GM12873 (cell line): ENCODE results near the gene ABHD3.

Experiments
- CTCF ChIP-seq: IDR thresholded peaks from 2 replicates; pipeline ENCODE4 v1.5.1; 2012; ENCODE audit warnings: low read depth, mild to moderate bottlenecking, moderate library complexity, low read length, control low read depth; ENCODE audit not compliant: insufficient read depth; ENCODE audit errors: missing control alignments

ABHD3 gene

GRCh38 chr18:21612125-21613039 is 92.2 kb downstream of the ABHD3 start, which contains the start of gene SNRPD1:
Gene SNRPD1 (plus strand): TSS chr18:21612314. CDS start chr18:21612430, 116 bp downstream.
- peak; percentile 91 for TF ChIP-seq CTCF

GRCh38 chr18:21605213-21605612 is 99.4 kb downstream of the ABHD3 start:
- no peak for TF ChIP-seq CTCF

GRCh38 chr18:21604671-21605070 is 99.9 kb downstream of the ABHD3 start:
- no peak for TF ChIP-seq CTCF

GRCh38 chr18:21602299-21602587 is 102.3 kb downstream of the ABHD3 start:
- no peak for TF ChIP-seq CTCF
